CD14-positive monocyte (primary cell): ENCODE measurements around the gene ITFG2. TPM values are rescaled to one million over a fixed set of nuclear protein-coding genes. Genes with fewer than 3 reads are reported as not detected.

Experiments
- DNase-seq, 3 donors: peaks; one replicate each; pipeline ENCODE4 v3.0.0-alpha.2; 2011 to 2022
- H2AFZ ChIP-seq: 2 replicates; pipeline ENCODE4 v1.6.0; 2012; ENCODE audit warnings: mild to moderate bottlenecking, low read depth, low read length, inconsistent platforms; ENCODE audit not compliant: insufficient read depth, poor library complexity, severe bottlenecking
- H3K27ac ChIP-seq, 2 donors: 1 replicate in 1 of 2; 2 replicates in 1 of 2; pipeline ENCODE4 v1.5.1; 2012 to 2013; ENCODE audit warnings: low read length in 2 of 2, control low read depth in 1 of 2, inconsistent platforms in 1 of 2, low read depth in 1 of 2, mild to moderate bottlenecking in 1 of 2
- H3K27me3 ChIP-seq, 2 donors: one replicate each; pipeline versions ENCODE4 v1.6.0 to v1.6.1; 2011 to 2013; ENCODE audit warnings: low read length in 2 of 2; ENCODE audit not compliant: control insufficient read depth in 2 of 2, insufficient read depth in 2 of 2
- H3K36me3 ChIP-seq, 2 donors: replicated peaks in 1 of 2; 1 replicate in 1 of 2; 2 replicates in 1 of 2; pipeline versions ENCODE4 v1.5.1 to v1.6.1; 2012 to 2013; ENCODE audit warnings: low read length in 2 of 2, control low read depth in 1 of 2, inconsistent platforms in 1 of 2, mild to moderate bottlenecking in 1 of 2; ENCODE audit not compliant: insufficient read depth in 2 of 2, control insufficient read depth in 1 of 2
- H3K4me1 ChIP-seq, 2 donors: 1 replicate in 1 of 2; 2 replicates in 1 of 2; pipeline versions ENCODE4 v1.5.1 to v1.6.1; 2012 to 2013; ENCODE audit warnings: low read length in 2 of 2, control low read depth in 1 of 2, inconsistent platforms in 1 of 2, mild to moderate bottlenecking in 1 of 2, moderate library complexity in 1 of 2; ENCODE audit not compliant: insufficient read depth in 2 of 2, control insufficient read depth in 1 of 2
- H3K4me2 ChIP-seq: replicated peaks from 2 replicates; pipeline ENCODE3; 2012; ENCODE audit warnings: low read length, moderate library complexity, mild to moderate bottlenecking; ENCODE audit not compliant: poor library complexity, severe bottlenecking; ENCODE audit errors: extremely low read depth
- H3K4me3 ChIP-seq, 3 experiments: fragments of 200-600 bp in 1 of 3; sonication (generic) in 1 of 3; replicated peaks in 1 of 3; 1 replicate in 2 of 3; 2 replicates in 1 of 3; pipeline ENCODE4 v1.5.1; 2011 to 2013; ENCODE audit warnings: low read length in 3 of 3, mild to moderate bottlenecking in 3 of 3, control low read depth in 2 of 3, low read depth in 2 of 3, inconsistent platforms in 1 of 3, moderate library complexity in 1 of 3
- H3K79me2 ChIP-seq: 2 replicates; pipeline ENCODE4 v1.6.0; 2012; ENCODE audit warnings: mild to moderate bottlenecking, control low read depth, inconsistent platforms, low read length, moderate library complexity; ENCODE audit not compliant: insufficient read depth
- H3K9ac ChIP-seq: 2 replicates; pipeline ENCODE4 v1.6.0; 2017; ENCODE audit warnings: low read length, mild to moderate bottlenecking; ENCODE audit not compliant: insufficient read depth, poor library complexity, severe bottlenecking
- H3K9me3 ChIP-seq, 2 donors: replicated peaks in 1 of 2; 1 replicate in 1 of 2; 2 replicates in 1 of 2; pipeline versions ENCODE4 v1.5.1 to v1.6.1; 2012 to 2013; ENCODE audit warnings: low read length in 2 of 2, control low read depth in 1 of 2; ENCODE audit not compliant: control insufficient read depth in 1 of 2, insufficient read depth in 1 of 2
- H4K20me1 ChIP-seq: 2 replicates; pipeline ENCODE4 v1.6.0; 2012; ENCODE audit warnings: mild to moderate bottlenecking, low read length, control low read depth, moderate library complexity; ENCODE audit not compliant: insufficient read depth
- H3K27ac Mint-ChIP-seq, 7 donors: one replicate each; pipeline ENCODE4 v1.8.0; 2020; ENCODE audit warnings: mild to moderate bottlenecking in 7 of 7, mixed read lengths in 7 of 7, moderate library complexity in 6 of 7, inconsistent platforms in 2 of 7
- H3K27me3 Mint-ChIP-seq, 3 donors: one replicate each; pipeline ENCODE4 v1.8.0; 2021 to 2022; ENCODE audit warnings: low read depth in 3 of 3, mild to moderate bottlenecking in 3 of 3, mixed read lengths in 3 of 3, moderate library complexity in 3 of 3, inconsistent platforms in 1 of 3
- H3K36me3 Mint-ChIP-seq, 2 donors: one replicate each; pipeline ENCODE4 v1.8.0; 2020; ENCODE audit warnings: mixed read lengths in 2 of 2, inconsistent platforms in 1 of 2, mild to moderate bottlenecking in 1 of 2
- H3K4me1 Mint-ChIP-seq: one replicate; pipeline ENCODE4 v1.8.0; 2020; ENCODE audit warnings: mild to moderate bottlenecking, mixed read lengths
- H3K4me3 Mint-ChIP-seq, 2 donors: one replicate each; pipeline ENCODE4 v1.8.0; 2020; ENCODE audit warnings: mild to moderate bottlenecking in 2 of 2, mixed read lengths in 2 of 2, moderate library complexity in 1 of 2
- H3K9me3 Mint-ChIP-seq, 7 donors: one replicate each; pipeline ENCODE4 v1.8.0; 2020 to 2022; ENCODE audit warnings: mixed read lengths in 7 of 7, mild to moderate bottlenecking in 6 of 7, moderate library complexity in 6 of 7, inconsistent platforms in 2 of 7
- CTCF ChIP-seq: fragments of 200-600 bp; IDR thresholded peaks from one replicate; pipeline ENCODE4 v1.8.0; 2022; ENCODE audit warnings: antibody characterized with exemption, mild to moderate bottlenecking
- WGBS: methylation state at CpG from one replicate; pipeline ENCODE4 v1.1.5; 2013; ENCODE audit warnings: missing lambda C conversion rate; ENCODE audit not compliant: insufficient coverage; 5-methylcytosine and 5-hydroxymethylcytosine counted together
- intact Hi-C, 2 donors: fragments of 100-400 bp; cut with micrococcal nuclease; formaldehyde crosslinking; loops; one replicate each; pipeline versions ENCODE4 v1.15.0 to v1.15.1; 2023
- polyA plus RNA-seq, 3 donors: library from polyadenylated mRNA; depleted of rRNA in 1 of 3; unstranded in 2 of 3; stranded (reverse) in 1 of 3; fragments of 300-500 nt in 2 of 3; fragments of >200 nt in 1 of 3; fragmentation: Illumina TruSeq in 2 of 3; gene quantifications; 1 replicate in 2 of 3; 2 replicates in 1 of 3; pipeline ENCODE4 v1.2.3, GENCODE V29; 2012 to 2021

Gene ITFG2
- polyA plus RNA-seq, 3 donors = 19.1 to 51.2 (median 24.0) TPM

DNA sequence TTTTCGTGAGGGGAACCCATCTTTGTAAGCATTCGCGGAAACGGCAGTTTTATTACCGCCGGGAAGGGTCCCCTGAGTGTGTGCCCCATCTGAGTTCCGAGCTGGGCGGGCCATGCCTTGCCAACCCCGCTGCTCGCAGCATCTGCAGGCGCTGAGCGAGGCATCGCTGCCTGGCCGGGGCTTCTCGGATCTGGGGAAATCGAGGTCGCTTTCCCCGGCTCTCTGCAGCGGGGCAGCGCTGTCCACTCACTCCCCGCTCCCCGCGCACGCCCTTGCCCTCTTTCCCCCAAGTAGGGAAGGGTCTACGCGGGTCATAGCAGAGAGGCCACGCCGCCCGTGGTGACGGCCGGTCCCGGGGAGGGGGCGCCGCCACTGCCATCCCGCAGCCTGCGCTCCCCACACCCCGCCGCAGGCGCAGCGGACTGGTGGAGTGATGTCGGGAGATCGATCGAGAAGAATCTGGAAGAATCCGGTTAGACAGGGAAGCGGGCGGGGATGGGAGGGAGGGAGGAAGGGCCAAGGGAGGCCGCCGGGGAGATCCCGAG lies 18.2 kb upstream of the ITFG2 start:
- Histone ChIP-seq H3K9ac (peak overlapping the region; percentile 60), H3K27me3 (peaks cover 8 to 22% of the 10 kb centered on the region in 2 donors), H3K4me1 (peaks cover 15 to 28% of the 10 kb centered on the region in 2 donors), H3K9me3 (no peaks in the 10 kb centered on the region), H3K79me2 (peaks cover 4% of the 10 kb centered on the region), H2AFZ (peak overlapping the region; percentile 94), H3K4me3 (peak overlapping the region; percentile 39 to 95 (median 43)), H3K27ac (no peak overlapping the region), H4K20me1 (peaks cover 10% of the 10 kb centered on the region), H3K4me2 (peak overlapping the region; percentile 99), H3K36me3 (peaks cover 7 to 20% of the 10 kb centered on the region in 2 donors)
- no peak for TF ChIP-seq CTCF
- Mint-ChIP-seq H3K36me3 (peaks cover 10 to 19% of the 10 kb centered on the region in 2 donors), H3K9me3 (peaks cover 0 to 5% (median 0%) of the 10 kb centered on the region in 7 donors), H3K4me3 (peak overlapping the region; percentile 82), H3K27me3 (peaks cover 18 to 27% (median 19%) of the 10 kb centered on the region in 3 donors), H3K27ac (no peak overlapping the region), H3K4me1 (peaks cover 22% of the 10 kb centered on the region)
- no peak for DNase-seq
- intact Hi-C loops = loop anchor here in 1 of 2 donors (2.0 kb wide), 1 partner anchor 19 kb away; the partner anchor contains the start of gene ITFG2
- 3% methylated on average over 46 of the region's 49 CpGs for WGBS

DNA sequence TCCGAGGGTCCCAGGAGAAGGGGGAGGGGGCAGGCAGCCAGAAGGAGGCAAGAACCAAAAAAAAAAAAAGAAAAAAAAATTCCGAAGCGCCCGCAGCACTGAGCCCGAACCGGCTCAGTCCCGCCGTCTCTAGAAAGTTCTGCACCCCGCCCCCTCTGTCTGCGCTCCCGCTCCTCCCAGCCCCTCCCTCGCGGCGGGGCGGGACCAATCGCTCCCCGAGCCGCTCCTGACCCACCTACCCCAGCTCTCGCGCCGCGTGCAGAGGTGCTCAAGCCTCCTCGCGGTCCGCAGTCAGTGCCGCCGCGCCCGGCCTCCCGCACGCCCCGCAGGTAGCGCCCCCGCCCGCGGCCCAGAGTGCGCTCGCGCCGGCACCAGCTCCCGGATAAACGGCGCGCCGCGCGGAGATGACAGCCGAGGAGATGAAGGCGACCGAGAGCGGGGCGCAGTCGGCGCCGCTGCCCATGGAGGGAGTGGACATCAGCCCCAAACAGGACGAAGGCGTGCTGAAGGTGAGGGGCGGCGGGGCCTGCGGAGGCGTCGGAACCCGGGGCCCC lies 17.7 kb upstream of the ITFG2 start, which contains the start of gene FKBP4:
Gene FKBP4 (plus strand): TSS at position 235 of the 554 bp plus-strand sequence. CDS start 170 bp downstream, at position 405.
- H3K4me2 ChIP-seq = peak within 1 kb of the TSS; percentile 99
- peaks cover 10% of the 10 kb centered on the region for H4K20me1 ChIP-seq
- H3K4me1 Mint-ChIP-seq = peaks cover 22% of the 10 kb centered on the region
- H3K36me3 ChIP-seq = peaks cover 13 to 26% of the 10 kb centered on the region in 2 donors
- H3K36me3 Mint-ChIP-seq = peaks cover 16 to 24% of the 10 kb centered on the region in 2 donors
- H3K27me3 ChIP-seq = peaks cover 8 to 22% of the 10 kb centered on the region in 2 donors
- peak within 1 kb of the TSS; percentile 94 for H2AFZ ChIP-seq
- H3K27ac ChIP-seq = peak within 1 kb of the TSS in 1 of 2 donors; percentile 36
- DNase-seq = peak; percentile 61 to 66 (median 63)
- H3K27me3 Mint-ChIP-seq = peaks cover 18 to 27% (median 19%) of the 10 kb centered on the region in 3 donors
- H3K79me2 ChIP-seq = peaks cover 4% of the 10 kb centered on the region
- H3K9me3 ChIP-seq = no peaks in the 10 kb centered on the region
- intact Hi-C loops = loop anchor here (2.0 to 5.0 kb wide), 2 partner anchors 18 to 77 kb away; partner anchors contain the start of gene ITFG2 (in 1 of the 2)
- H3K4me1 ChIP-seq = peaks cover 15 to 28% of the 10 kb centered on the region in 2 donors
- WGBS = under 1% methylated on average over 62 of the region's 63 CpGs
- no peak for TF ChIP-seq CTCF
- peak within 1 kb of the TSS; percentile 74 to 95 (median 86) for H3K4me3 ChIP-seq
- peak within 1 kb of the TSS; percentile 98 to 99 for H3K4me3 Mint-ChIP-seq
- H3K9me3 Mint-ChIP-seq = peaks cover 0 to 5% (median 0%) of the 10 kb centered on the region in 7 donors
- peak within 1 kb of the TSS; percentile 67 for H3K9ac ChIP-seq
- peak within 1 kb of the TSS in 1 of 7 donors; percentile 74 for H3K27ac Mint-ChIP-seq
